ENCODE data around the gene NLRP6.

Gene NLRP6

DNA sequence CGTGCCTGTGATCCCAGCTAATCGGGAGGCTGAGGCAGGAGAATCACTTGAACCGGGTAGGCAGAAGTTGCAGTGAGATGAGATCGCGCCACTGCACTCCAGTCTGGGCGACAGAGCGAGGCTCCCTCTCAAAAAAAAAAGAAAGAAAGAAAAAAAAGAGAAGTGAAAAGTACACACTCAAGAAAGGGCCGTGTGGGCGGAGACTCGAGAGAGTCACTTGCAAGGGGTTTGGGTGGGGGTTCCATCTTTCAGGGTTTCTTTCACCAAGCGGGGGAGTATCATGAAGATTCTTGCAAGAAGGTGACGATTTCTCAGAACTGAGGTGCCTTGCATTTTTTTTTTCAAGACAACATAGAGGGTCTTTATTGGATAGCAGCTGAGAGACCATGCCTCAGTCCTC is 25.2 kb downstream of the NLRP6 start:
- Histone ChIP-seq H3K9me3 (ENCODE audit: severe bottlenecking) (no peaks in the 10 kb centered on the region), H3K4me1 (ENCODE audit: insufficient read depth, poor library complexity, severe bottlenecking) (no peaks in the 10 kb centered on the region), H3K27me3 (ENCODE audit: insufficient read depth, poor library complexity, severe bottlenecking) (peaks cover 7% of the 10 kb centered on the region), H3K4me3 (ENCODE audit: severe bottlenecking) (no peak overlapping the region), H3K27ac (ENCODE audit: poor library complexity, severe bottlenecking) (no peak overlapping the region), H3K36me3 (ENCODE audit: low read depth) (no peaks in the 10 kb centered on the region)
- DNase-seq (ENCODE audit: low spot score), result no peak
- TF ChIP-seq, protein P1, sequence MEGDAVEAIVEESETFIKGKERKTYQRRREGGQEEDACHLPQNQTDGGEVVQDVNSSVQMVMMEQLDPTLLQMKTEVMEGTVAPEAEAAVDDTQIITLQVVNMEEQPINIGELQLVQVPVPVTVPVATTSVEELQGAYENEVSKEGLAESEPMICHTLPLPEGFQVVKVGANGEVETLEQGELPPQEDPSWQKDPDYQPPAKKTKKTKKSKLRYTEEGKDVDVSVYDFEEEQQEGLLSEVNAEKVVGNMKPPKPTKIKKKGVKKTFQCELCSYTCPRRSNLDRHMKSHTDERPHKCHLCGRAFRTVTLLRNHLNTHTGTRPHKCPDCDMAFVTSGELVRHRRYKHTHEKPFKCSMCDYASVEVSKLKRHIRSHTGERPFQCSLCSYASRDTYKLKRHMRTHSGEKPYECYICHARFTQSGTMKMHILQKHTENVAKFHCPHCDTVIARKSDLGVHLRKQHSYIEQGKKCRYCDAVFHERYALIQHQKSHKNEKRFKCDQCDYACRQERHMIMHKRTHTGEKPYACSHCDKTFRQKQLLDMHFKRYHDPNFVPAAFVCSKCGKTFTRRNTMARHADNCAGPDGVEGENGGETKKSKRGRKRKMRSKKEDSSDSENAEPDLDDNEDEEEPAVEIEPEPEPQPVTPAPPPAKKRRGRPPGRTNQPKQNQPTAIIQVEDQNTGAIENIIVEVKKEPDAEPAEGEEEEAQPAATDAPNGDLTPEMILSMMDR (IDR thresholded peaks at IDR 0.05; ENCODE audit: poor library complexity, severe bottlenecking), result no peak
- ATAC-seq (ENCODE audit: low read depth), result no peak

DNA sequence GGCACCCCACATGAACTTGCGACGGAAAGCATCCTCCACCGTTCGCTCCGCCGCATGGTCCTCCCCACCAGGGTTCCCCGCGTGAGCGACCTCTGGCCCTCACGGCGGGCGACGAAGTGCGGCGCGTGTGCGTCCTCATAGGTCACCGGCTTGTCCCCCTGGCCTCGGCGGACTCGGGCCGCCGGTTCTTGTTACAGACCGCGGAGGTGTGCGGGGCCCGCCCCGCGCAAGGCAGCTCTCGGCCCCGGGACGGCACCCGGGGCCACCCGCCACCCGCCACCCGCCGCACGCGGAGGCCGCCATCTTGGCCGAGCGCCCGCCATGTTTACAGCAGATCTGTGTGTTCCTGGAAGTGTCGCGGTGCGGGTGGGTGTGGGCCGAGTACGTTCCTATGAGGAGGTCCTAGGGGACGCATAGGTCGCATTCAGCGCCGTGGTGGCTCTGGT is 25.9 kb downstream of the NLRP6 start:
- Histone ChIP-seq H3K27me3 (ENCODE audit: insufficient read depth, poor library complexity, severe bottlenecking) (peaks cover 7% of the 10 kb centered on the region), H3K27ac (ENCODE audit: poor library complexity, severe bottlenecking) (no peak overlapping the region), H3K9me3 (ENCODE audit: severe bottlenecking) (no peaks in the 10 kb centered on the region), H3K4me1 (ENCODE audit: insufficient read depth, poor library complexity, severe bottlenecking) (peaks cover 2% of the 10 kb centered on the region), H3K4me3 (ENCODE audit: severe bottlenecking) (no peak overlapping the region), H3K36me3 (ENCODE audit: low read depth) (no peaks in the 10 kb centered on the region; the same call in 1 of the 2 replicates)
- TF ChIP-seq, protein P1 (IDR thresholded peaks at IDR 0.05; ENCODE audit: poor library complexity, severe bottlenecking), result no peak
- DNase-seq (ENCODE audit: low spot score) (no peak), ATAC-seq (ENCODE audit: low read depth) (no peak)

DNA sequence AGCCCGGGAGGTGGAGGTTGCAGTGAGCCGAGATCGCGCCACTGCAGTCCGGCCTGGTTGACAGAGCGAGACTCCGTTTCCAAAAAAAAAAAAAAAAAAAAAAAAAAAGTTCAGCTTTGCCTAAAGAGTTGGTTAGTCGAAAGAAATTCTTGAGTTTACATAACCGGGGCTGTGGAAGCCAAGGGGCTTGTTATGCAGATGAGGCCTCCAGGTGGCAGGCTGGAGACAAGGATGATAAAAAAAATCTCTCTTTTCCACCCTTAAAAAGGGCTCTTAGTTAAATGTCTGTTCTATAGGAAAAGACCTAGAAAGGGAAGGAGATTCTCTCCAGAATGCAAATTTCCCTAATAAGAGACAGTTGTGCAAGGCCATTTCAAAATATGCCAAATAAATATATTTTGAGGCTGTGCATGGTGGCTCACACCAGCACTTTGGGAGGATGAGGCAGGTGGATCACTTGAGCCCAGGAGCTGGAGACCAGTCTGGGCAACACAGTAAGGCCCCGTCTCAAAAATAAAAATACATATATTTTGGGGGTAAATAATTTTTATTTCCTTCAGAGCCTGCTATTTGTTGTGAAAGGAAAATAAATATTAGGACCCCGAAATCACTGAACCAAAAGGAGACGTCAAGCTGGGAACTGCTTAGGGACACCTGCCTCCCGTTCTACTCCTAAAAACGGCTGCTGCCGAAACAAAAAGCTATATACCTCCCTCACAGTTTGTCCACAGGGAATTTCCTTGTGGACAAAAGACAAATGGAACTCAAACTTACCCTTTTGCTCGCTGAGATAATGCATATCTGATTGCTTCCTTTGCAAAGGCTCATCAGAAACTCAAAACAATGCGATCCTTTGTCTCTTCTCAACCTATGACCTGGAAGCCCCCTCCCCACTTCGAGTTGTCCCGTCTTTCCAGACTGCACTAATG is 27.0 kb downstream of the NLRP6 start:
- Histone ChIP-seq H3K27me3 (ENCODE audit: insufficient read depth, poor library complexity, severe bottlenecking) (peaks cover under 1% of the 10 kb centered on the region), H3K4me1 (ENCODE audit: insufficient read depth, poor library complexity, severe bottlenecking) (peaks cover 7% of the 10 kb centered on the region), H3K36me3 (ENCODE audit: low read depth) (peaks cover 4% of the 10 kb centered on the region), H3K4me3 (ENCODE audit: severe bottlenecking) (no peak overlapping the region), H3K27ac (ENCODE audit: poor library complexity, severe bottlenecking) (no peak overlapping the region), H3K9me3 (ENCODE audit: severe bottlenecking) (no peaks in the 10 kb centered on the region)
- TF ChIP-seq, protein P1 (IDR thresholded peaks at IDR 0.05; ENCODE audit: poor library complexity, severe bottlenecking), result peak; percentile 77
- DNase-seq (ENCODE audit: low spot score), result no peak
- 0 out of 3 replicates have a peak, but pooled peaks have one; percentile 19 for ATAC-seq (ENCODE audit: low read depth)

DNA sequence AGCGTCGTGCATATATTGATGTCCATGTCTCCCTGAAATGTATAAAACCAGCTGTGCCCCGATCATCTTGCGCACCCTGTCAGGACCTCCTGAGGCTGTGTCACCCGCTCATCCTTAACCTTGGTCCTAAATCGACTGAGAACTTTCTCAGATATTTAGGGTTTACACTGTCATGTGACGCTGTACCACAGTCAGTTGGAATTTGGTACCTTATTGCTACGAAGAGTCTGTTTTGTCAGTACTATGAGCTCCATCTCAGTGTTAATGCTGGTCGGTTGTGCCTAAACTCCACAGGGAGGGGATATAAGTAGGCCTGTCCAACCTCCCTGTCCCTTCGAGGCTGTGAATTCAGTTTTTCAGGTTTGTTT is 27.6 kb downstream of the NLRP6 start:
- no peak for DNase-seq (ENCODE audit: low spot score)
- no peak overlapping the region for H3K27ac ChIP-seq (ENCODE audit: poor library complexity, severe bottlenecking)
- H3K4me3 ChIP-seq (ENCODE audit: severe bottlenecking), result no peak overlapping the region
- H3K4me1 ChIP-seq (ENCODE audit: insufficient read depth, poor library complexity, severe bottlenecking), result peaks cover 7% of the 10 kb centered on the region
- TF ChIP-seq, protein P1 (IDR thresholded peaks at IDR 0.05; ENCODE audit: poor library complexity, severe bottlenecking), result no peak
- no peaks in the 10 kb centered on the region for H3K27me3 ChIP-seq (ENCODE audit: insufficient read depth, poor library complexity, severe bottlenecking)
- no peak for ATAC-seq (ENCODE audit: low read depth)
- H3K36me3 ChIP-seq (ENCODE audit: low read depth), result peaks cover 4% of the 10 kb centered on the region
- no peaks in the 10 kb centered on the region for H3K9me3 ChIP-seq (ENCODE audit: severe bottlenecking)

All from RWPE2 (cell line).